H1 (cell line): Measurements from ENCODE around the gene UBL5. TPM values are rescaled to one million over a fixed set of nuclear protein-coding genes. Genes with fewer than 3 reads are reported as not detected.

ENCODE experiments used
- CEBPB ChIP-seq: IDR thresholded peaks from 2 replicates; pipeline ENCODE4 v1.6.1; 2012; ENCODE audit warnings: low read depth, low read length
- polyA plus RNA-seq, 7 experiments: library from polyadenylated mRNA; depleted of rRNA in 3 of 7; stranded (reverse) in 5 of 7; unstranded in 2 of 7; fragments of >200 nt in 5 of 7; fragments of 200-250 nt in 2 of 7; gene quantifications; 1 replicate in 5 of 7; 2 replicates in 1 of 7; 4 replicates in 1 of 7; pipeline versions ENCODE4 v1.2.1 to v1.2.3, GENCODE V29; 2011 to 2013; ENCODE audit warnings: missing spikeins in 2 of 7, mixed read lengths in 2 of 7
- total RNA-seq: library from RNA; stranded (reverse); fragmentation: NEBNext Ultra II Directional; extraction: Animal tissue kit (Norgen Biotek cat#: 25700); gene quantifications from 2 replicates; pipeline ENCODE4 v1.2.1, GENCODE V29; 2021
- TF ChIP-seq, protein P1 (sequence below): fragments of 300-600 bp; sonication (generic); IDR thresholded peaks from 2 replicates; pipeline ENCODE4 v1.7.1; 2012; ENCODE audit warnings: low read length, moderate library complexity, mild to moderate bottlenecking, inconsistent platforms; ENCODE audit not compliant: insufficient replicate concordance

The UBL5 gene
- total and polyA plus RNA-seq, 2 of the 8 experiments (the other 6 are each of a cell fraction or from before 2014, with no cell fraction given) = 416 to 1,209 TPM

DNA sequence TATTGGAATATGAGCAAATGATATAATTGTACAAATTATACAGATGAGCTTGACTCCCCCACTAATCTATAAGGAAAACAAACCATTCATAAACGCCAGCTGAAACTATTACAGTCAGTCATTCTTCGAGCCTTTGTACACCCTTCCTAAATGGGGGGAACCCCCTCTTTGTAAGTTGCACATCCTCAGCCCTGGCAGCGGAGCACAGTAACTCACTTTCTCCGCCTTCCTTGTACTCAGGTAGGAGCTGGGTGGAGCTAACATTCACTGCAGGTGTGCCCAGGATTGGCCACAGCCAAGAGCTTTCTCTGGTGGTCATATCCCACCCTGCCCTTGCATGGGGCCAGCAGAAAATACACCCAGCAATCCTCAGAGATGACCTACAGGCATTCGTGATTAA lies 36.0 kb downstream of the UBL5 start (continued):
- TF ChIP-seq, protein P1, sequence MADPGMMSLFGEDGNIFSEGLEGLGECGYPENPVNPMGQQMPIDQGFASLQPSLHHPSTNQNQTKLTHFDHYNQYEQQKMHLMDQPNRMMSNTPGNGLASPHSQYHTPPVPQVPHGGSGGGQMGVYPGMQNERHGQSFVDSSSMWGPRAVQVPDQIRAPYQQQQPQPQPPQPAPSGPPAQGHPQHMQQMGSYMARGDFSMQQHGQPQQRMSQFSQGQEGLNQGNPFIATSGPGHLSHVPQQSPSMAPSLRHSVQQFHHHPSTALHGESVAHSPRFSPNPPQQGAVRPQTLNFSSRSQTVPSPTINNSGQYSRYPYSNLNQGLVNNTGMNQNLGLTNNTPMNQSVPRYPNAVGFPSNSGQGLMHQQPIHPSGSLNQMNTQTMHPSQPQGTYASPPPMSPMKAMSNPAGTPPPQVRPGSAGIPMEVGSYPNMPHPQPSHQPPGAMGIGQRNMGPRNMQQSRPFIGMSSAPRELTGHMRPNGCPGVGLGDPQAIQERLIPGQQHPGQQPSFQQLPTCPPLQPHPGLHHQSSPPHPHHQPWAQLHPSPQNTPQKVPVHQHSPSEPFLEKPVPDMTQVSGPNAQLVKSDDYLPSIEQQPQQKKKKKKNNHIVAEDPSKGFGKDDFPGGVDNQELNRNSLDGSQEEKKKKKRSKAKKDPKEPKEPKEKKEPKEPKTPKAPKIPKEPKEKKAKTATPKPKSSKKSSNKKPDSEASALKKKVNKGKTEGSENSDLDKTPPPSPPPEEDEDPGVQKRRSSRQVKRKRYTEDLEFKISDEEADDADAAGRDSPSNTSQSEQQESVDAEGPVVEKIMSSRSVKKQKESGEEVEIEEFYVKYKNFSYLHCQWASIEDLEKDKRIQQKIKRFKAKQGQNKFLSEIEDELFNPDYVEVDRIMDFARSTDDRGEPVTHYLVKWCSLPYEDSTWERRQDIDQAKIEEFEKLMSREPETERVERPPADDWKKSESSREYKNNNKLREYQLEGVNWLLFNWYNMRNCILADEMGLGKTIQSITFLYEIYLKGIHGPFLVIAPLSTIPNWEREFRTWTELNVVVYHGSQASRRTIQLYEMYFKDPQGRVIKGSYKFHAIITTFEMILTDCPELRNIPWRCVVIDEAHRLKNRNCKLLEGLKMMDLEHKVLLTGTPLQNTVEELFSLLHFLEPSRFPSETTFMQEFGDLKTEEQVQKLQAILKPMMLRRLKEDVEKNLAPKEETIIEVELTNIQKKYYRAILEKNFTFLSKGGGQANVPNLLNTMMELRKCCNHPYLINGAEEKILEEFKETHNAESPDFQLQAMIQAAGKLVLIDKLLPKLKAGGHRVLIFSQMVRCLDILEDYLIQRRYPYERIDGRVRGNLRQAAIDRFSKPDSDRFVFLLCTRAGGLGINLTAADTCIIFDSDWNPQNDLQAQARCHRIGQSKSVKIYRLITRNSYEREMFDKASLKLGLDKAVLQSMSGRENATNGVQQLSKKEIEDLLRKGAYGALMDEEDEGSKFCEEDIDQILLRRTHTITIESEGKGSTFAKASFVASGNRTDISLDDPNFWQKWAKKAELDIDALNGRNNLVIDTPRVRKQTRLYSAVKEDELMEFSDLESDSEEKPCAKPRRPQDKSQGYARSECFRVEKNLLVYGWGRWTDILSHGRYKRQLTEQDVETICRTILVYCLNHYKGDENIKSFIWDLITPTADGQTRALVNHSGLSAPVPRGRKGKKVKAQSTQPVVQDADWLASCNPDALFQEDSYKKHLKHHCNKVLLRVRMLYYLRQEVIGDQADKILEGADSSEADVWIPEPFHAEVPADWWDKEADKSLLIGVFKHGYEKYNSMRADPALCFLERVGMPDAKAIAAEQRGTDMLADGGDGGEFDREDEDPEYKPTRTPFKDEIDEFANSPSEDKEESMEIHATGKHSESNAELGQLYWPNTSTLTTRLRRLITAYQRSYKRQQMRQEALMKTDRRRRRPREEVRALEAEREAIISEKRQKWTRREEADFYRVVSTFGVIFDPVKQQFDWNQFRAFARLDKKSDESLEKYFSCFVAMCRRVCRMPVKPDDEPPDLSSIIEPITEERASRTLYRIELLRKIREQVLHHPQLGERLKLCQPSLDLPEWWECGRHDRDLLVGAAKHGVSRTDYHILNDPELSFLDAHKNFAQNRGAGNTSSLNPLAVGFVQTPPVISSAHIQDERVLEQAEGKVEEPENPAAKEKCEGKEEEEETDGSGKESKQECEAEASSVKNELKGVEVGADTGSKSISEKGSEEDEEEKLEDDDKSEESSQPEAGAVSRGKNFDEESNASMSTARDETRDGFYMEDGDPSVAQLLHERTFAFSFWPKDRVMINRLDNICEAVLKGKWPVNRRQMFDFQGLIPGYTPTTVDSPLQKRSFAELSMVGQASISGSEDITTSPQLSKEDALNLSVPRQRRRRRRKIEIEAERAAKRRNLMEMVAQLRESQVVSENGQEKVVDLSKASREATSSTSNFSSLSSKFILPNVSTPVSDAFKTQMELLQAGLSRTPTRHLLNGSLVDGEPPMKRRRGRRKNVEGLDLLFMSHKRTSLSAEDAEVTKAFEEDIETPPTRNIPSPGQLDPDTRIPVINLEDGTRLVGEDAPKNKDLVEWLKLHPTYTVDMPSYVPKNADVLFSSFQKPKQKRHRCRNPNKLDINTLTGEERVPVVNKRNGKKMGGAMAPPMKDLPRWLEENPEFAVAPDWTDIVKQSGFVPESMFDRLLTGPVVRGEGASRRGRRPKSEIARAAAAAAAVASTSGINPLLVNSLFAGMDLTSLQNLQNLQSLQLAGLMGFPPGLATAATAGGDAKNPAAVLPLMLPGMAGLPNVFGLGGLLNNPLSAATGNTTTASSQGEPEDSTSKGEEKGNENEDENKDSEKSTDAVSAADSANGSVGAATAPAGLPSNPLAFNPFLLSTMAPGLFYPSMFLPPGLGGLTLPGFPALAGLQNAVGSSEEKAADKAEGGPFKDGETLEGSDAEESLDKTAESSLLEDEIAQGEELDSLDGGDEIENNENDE = no peak
- TF ChIP-seq CEBPB = no peak
